Measurements from ENCODE around the gene CNRIP1.
"Not testable (repeated sequence)": the region's sequence is repeated elsewhere in the genome, so short reads cannot be mapped to it uniquely, and the experiment has no call there.

CNRIP1 gene

DNA sequence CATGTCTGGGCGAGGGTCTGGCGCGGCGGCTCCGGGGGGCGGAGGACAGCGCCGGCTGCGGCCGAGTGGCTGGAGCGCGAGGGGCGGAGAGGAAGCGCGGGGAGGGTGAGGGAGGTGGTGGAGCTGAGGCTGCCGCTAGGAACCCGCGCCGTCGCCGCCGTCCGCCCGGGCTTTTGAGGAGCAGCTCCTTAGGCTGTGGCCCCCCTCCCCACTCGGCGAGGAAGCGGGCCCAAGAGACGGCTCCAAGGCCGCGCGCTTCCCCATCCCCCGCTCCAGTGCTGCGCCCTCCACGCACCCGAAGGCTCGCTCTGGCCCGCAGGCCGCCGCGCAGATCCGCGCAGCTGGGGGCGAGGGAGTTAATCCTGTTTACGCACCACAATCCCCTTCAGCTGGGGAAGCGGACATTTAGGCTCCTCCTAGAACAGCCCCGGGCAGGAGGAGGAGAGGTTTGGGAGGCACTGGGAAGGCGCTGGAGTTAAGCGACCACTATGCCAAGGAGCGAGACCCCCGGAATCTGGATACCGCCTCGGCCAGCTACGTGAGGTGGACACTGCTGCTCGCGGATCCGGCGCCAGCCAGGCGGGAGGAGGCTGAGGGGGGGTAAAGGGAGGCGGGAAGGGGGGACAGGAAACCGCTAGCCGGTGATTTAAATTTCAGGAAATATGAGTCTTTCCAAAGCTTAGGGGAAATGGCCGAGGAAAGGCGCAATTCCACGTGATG lies at the start of gene CNRIP1:
TSS of gene CNRIP1 (minus strand) at position 552 of the 720 bp plus-strand sequence. CDS start at position 3, 549 bp downstream.
- no peak for DNase-seq (ENCODE audit: low read depth in 1 of 2, low spot score in 1 of 2)

- no peak for DNase-seq (ENCODE audit: low read depth in 1 of 2, low spot score in 1 of 2)
These were observed 49.6 kb upstream of the CNRIP1 start for GRCh38 chr2:68369337-68369734.

- DNase-seq (ENCODE audit: low read depth in 1 of 2, low spot score in 1 of 2), result no peak
These were observed 49.0 kb upstream of the CNRIP1 start for GRCh38 chr2:68368654-68369336.

GRCh38 chr2:68367953-68368653 lies 48.4 kb upstream of the CNRIP1 start:
- no peak for DNase-seq (ENCODE audit: low read depth in 1 of 2, low spot score in 1 of 2)

DNA sequence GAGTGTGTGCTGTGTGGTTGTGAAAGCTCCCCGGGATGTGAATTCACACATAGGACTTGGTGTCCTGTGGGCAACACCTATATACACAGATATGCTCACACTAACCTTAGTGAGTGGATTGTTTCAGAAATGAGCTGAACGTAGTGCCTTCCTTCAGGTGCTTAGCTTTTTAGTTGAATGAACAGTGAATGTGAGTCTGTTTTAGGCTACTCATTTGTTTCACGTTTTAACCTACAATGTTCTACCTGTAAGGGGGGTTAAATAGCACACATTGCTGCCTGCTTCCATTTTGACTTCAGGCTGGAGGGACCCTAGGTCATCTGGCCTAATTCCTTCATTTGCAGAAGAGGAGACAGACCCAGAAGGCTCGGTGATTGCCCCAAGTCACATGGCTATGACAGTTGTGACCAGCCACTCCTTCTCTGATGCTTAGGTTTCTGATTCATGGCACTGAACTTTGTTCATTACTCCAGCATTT lies 46.4 kb upstream of the CNRIP1 start:
- no peak for DNase-seq (ENCODE audit: low read depth in 1 of 2, low spot score in 1 of 2)

DNA sequence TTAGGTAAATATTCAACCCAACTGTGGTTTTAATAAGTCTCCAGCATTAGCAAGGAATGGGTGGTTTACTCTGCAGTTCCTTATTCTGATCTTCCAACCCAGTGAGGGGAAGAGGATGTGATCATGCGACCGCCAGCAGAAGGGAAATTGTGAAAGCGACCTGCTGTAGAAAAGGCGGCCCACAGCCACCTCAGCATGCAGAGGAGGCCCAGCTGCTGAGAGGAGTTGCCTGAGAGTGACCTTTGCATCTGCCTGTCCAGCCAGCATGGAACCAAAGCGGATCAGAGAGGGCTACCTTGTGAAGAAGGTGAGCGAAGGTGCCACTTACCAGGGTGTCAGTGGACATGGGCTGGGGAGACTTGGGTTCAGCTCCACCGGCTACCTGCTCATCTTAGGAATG lies 45.3 kb upstream of the CNRIP1 start, which contains the start of gene PLEK:
TSS of gene PLEK (plus strand) at position 196 of the 400 bp plus-strand sequence. CDS start at position 266, 70 bp downstream.
- no peak for DNase-seq (ENCODE audit: low read depth in 1 of 2, low spot score in 1 of 2)

DNA sequence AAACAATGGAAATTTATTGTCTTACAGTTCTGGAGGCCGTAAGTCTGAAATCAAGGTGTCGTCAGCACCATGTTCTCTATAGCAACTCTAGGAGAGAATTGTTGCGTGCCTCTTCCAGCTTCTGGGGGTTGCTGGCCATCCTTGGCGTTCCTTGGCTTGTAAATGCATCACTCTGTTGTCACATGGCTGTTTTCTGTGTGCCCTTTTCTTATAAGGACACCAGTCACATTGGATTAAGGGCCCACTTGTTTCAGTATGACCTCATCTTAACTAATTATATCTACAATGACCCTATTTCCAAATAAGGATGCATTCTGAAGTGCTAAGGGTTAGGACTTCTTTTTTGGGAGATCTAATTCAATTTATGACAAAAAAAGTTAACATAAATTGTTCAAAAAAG lies 44.0 kb upstream of the CNRIP1 start:
- DNase-seq (ENCODE audit: low read depth in 1 of 2, low spot score in 1 of 2), result no peak

DNA sequence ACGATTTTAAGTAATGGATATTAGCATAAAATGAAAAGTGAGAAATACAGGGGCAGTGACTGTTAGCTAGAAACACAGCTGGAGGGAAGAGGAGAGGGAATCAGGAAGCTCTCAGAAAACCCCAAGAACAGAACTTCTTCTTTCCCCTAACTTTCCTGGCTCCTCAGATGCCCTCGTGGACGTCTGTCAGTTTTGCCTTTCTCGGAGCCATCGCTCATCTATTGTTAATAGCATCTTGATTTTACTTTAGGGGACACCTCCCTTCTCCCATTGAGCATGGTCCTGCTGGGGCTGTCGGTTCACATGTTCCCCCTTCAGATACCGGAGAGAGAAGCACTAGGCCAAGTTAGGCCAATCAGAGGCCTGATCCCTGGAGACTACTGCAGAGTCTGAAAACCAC lies 43.0 kb upstream of the CNRIP1 start:
- DNase-seq (ENCODE audit: low read depth in 1 of 2, low spot score in 1 of 2), result no peak

DNA sequence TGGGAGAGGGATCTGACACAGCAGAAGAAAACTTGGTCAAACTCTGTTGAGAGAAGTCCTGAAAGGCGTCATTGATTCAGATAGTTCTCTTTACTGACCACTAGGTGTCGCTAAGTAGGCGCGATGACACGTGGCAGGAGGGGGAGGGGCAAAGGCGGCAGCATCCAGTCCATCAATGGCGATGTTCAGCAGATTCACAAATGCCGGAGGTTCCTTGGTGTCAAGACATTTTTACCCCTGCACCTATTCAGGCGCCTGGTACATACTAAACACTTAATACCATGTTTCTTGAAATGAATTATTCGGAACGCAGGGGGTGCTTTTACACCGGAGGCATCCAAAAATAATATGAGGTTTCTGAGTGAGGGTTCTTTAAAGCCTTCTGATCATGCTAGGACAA lies 42.3 kb upstream of the CNRIP1 start:
- DNase-seq (ENCODE audit: low read depth in 1 of 2, low spot score in 1 of 2), result peak; percentile 59 to 64

DNA sequence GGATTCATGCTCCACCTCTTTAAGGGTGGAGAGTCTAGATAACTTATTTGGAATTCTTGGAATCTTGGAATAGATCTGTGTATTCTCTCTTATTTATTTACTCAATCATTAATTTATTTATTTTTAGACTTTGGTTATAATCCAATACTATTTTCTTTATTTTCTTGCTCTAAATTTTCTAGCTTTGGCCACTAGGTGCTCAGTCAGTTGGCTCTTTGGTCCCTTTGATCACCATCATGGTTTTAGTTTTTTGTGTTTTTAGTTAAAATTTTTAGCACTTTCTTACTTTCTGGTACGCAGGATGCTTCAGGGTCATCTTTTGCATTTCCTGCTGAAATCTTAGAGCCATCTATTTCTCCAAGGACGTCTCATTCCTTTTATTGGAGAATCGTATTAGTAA lies 40.1 kb upstream of the CNRIP1 start:
- DNase-seq (ENCODE audit: low read depth in 1 of 2, low spot score in 1 of 2), result no peak

DNA sequence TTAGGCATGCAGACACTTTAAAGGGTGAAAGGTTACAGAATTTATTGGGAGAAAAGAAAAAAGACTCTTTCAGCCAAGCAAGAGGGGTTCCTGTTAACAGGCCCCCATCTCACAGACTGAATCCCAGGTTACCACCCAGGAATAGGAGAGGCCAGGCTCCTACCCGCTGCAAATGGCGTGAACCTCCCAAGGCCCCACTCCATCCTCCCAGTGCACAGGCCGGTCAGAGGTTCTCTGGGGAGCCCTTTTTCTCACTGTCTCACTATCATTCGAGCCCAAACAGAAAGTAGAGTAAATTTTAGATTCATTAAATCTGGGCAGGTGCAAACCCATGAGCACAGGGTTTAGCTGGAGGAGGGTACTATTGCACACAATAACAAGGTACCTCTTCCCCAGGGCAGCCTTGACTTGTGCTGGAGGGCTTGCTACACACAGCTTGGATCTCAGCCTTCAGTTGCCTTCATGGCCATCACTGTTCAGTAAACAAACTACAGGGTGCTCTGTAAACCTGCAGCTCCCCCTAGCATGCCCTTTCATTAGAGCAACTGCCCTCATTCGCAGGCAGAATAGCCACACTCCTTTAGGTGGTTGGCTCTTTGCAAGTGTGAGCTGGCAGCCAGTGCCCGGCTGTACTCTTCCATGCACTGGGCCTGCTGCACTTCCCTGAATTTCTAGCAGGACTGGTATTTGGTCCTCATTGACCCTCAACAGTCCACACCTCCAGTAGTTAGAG lies 38.0 kb upstream of the CNRIP1 start:
- no peak for DNase-seq (ENCODE audit: low read depth in 1 of 2, low spot score in 1 of 2)

DNA sequence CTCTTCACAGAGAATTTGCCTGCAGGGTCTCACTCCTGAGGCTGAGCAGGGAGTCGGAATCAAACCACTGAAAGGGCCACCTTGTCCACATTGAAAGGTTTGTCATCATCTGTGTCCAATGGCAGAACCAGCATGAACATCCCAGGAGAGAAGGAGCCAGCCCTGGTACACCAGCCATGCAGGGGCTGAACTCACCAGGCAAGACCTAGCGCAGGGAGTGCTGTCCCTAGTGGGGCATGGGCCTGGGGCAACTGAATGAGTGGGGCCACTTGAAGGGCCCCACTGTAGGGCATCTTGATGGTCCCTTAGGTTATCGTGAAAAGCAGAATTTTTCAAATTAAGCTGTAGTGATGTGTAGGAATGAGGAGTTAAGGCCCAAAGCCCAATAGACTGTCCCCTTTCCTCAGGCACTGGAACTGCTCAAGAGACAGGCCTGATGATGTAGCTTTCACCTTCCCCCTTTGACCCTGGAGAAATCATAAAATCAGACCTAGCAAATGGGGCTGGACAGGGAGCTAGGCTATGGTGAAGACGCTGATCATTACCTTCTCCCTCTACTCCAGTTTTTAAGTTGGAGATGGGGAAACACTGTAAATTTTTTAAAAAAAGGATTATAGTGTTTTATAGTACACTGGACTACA lies 37.0 kb upstream of the CNRIP1 start:
- no peak for DNase-seq (ENCODE audit: low read depth in 1 of 2, low spot score in 1 of 2)

DNA sequence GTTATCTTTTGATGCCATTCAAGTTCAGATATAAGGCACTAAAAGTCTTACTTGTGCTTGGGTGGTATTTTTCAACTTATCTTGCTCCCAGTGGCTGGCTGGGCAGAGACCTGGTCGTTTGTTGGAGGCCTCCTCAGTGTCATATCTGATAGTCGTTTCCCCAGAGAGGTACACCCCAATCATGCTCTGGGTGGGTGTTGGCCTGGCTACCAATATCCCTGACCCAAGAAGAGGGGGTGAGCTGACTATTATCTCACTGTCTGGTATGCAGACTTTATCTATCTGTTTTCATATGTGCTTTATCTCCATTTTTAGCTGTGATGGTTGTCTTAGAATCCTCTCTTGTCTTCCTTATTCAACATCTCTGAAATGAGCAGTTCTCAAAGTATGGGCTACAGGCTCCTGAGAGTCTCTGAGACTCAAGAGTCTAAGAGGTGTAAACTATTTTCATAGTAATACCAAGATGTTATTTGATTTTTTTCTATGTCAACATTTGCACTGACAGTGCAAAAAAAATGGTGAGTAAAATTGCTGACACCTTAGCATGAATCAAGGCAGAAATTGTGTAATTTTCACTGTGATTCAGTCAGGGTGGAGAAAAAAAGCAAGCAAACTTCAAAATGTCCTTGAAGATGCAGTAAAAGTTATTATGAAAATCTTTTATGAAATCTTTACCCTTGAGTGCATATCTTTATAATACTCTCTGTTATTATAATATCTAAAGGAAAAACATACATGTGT lies 33.1 kb upstream of the CNRIP1 start:
- no peak for DNase-seq (ENCODE audit: low read depth in 1 of 2, low spot score in 1 of 2)

DNA sequence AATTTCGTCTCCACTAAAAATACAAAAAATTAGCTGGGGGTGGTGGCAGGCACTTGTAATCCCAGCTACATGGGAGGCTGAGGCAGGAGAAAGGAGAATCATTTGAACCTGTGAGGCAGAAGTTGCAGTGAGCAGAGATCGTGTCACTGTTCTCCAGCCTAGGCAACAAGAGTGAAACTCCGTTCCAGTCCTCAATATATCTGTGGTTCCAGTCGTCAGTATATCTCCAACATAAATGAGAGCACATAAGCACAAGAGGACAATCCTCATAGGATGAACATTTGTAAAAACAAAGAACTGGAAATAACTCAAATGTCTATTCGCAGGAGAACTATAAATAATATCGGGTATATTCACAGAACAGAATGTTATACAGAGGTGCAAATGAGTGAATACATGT lies 32.2 kb upstream of the CNRIP1 start:
- DNase-seq (ENCODE audit: low read depth in 1 of 2, low spot score in 1 of 2), result no peak

- not testable (repeated sequence) for DNase-seq (ENCODE audit: low read depth in 1 of 2, low spot score in 1 of 2)
These were observed 29.3 kb upstream of the CNRIP1 start for GRCh38 chr2:68349091-68349490.

- no peak for DNase-seq (ENCODE audit: low read depth in 1 of 2, low spot score in 1 of 2)
These were observed 25.6 kb upstream of the CNRIP1 start for GRCh38 chr2:68345129-68345875.

DNA sequence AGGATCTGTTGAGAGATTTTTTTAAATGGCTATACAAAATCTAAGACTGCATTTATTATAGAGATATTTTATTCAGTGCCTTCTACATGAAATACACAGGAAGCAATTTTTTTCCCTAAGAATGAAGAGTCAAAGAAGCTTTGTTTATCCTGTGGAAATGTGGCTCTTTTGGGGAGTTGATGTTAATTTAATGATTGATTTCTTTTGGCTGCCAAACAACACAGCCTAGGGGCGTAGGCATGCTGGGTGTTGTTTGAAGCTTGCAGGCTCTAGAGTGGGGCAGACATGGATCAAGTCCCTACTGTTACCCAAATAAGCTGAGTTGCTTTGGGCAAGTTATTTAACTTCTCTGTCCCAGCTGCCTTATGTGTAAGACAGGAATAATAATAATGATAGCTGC lies 24.3 kb upstream of the CNRIP1 start:
- no peak for DNase-seq (ENCODE audit: low read depth in 1 of 2, low spot score in 1 of 2)

DNA sequence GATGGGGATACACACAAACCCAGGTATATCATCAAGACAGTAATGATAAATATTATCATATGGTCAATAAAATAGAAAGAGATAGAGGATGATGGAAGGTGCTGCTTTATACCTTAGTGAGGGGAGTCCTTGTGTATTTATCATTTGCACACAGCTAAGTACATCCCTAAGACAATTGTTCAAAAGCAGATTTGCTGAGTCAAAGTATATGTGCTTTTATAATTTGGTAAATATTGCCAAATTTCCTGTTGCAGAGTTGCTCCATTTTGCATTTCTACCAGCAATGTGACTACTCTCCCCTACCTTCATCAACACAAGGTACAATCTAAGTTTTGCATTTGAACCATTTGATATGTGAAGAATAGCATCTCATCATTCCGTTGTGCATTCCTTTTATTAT lies 22.7 kb upstream of the CNRIP1 start:
- no peak for DNase-seq (ENCODE audit: low read depth in 1 of 2, low spot score in 1 of 2)

DNA sequence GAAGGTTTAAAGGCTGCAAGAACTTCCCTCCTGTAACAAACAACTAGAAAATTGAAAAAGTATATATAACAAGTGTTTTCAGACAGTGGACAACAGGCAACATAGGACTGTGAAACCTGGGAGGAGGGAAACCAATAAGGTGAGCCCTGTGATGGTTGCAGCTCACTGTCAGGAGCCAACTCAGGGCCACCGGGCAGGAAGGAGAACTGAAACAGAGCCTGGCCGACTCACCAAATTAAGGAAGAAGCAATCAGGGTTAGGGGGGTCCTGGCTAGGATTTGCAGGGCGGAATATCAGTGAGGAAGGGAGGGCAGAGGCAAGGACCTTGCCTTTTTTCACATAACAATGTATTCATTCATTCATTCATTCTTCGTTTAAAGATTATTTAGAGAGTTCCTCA lies 21.8 kb upstream of the CNRIP1 start:
- no peak for DNase-seq (ENCODE audit: low read depth in 1 of 2, low spot score in 1 of 2)

DNA sequence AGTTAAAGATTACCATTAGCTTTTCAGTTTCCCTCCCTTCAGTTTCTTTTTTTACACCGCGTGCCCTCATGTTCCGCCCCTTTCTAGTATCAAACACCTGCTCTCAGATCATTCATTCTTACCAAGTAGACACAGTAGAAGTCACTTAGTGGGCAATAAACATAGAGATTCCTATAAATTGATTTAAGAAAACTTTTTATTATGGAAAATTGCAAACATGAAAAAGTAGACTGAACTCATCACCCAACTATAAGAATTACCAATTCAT lies 21.2 kb upstream of the CNRIP1 start:
- DNase-seq (ENCODE audit: low read depth in 1 of 2, low spot score in 1 of 2), result no peak
